HG03432 (cell line): ENCODE data around the gene SOX4.
"Not testable (repeated sequence)": the region's sequence is repeated elsewhere in the genome, so short reads cannot be mapped to it uniquely, and the experiment has no call there.

Experiments
- ATAC-seq: cut with Tn5 transposase; IDR thresholded peaks from one replicate; pipeline ENCODE4 v1.9.1; 2021; ENCODE audit warnings: mild to moderate bottlenecking, moderate library complexity; ENCODE audit not compliant: unreplicated experiment

The SOX4 gene

DNA sequence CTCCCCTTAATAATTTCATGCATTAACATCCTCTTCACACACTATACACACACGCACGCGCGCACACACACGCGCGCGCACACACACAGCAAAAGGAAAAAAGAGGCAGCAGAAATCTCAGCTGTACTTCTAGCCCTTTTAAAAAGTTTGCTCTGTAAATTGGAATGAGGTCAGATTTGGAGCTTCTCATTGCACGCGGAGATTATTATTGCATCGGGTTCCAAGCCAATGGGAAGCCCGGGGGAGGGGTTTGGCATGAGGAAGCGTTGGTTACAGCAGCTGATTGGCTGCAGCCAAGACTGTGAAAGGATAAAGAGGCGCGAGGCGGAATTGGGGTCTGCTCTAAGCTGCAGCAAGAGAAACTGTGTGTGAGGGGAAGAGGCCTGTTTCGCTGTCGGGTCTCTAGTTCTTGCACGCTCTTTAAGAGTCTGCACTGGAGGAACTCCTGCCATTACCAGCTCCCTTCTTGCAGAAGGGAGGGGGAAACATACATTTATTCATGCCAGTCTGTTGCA is at the start of gene SOX4:
Gene SOX4, plus strand, starts transcription at position 340 of the 515 bp plus-strand sequence. CDS start 784 bp downstream, outside the sequence.
- peak; percentile 67 for ATAC-seq

DNA sequence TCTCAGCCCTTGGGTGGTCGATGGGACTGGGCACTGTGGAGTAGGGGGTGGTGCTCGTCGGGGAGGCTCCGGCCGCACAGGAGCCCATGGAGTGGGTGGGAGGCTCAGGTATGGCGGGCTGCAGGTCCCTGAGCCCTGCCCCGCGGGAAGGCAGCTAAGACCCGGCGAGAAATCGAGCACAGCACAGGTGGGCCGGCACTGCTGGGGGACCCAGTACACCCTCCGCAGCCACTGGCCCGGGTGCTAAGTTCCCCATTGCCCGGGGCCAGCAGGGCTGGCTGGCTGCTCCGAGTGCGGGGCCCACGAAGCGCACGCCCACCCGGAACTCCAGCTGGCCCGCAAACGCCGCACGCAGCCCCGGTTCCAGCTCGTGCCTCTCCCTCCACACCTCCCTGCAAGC is 41.3 kb upstream of the SOX4 start:
- ATAC-seq = not testable (repeated sequence)

DNA sequence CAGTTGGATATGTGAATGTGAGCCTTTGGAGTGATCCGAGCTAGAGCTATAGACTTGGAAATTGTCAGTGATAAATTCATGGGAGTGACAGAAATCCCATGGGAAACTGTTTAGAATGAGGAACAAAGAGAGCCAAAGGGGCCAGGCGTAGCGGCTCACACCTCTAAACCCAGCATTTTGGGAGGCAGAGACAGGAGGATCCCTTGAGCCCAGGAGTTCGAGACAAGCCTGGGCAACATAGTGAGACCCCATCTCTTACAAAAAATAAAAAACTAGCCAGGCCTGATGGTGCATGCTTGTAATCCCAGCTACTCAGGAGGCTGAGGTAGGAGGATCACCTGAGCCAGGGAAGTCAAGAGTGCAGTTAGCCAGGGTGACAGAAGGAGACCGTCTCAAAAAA is 39.3 kb upstream of the SOX4 start:
- no peak for ATAC-seq

DNA sequence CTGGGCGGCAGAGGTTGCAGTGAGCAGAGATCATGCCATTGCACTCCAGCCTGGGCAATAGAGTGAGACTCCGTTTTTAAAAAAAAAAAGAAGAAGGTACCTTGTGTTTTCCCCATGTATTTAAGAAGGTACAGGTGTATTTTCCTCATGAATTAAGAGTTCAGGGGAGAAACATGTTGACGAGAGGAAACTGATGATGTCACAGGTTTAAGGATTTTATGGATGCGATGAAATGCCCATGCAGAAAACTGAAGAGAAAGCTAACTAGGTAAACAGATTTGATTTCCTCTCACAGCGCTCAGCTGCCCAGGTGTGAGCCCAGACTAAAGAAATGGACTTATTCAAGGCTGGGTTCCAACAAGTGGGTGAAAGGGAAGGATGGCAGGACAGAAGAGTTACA is 38.4 kb upstream of the SOX4 start:
- no peak for ATAC-seq

DNA sequence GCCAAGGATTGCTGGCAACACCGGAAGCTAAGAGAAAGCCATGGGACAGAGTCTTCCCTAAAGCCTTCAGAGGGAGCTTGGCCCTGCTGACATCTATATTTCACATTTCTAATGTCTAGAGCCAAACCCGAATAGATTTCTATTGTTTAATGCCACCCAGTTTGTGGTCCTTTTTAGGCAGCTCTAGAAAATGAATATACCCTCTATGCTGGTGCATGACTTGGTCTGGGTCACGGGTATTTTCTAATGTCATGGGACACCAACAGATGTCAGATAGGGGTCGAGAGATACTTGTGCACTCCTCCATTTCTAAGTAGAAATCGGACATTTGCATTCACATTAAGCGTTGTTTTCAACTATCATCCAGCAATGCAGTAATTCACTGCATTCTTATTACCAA is 37.0 kb upstream of the SOX4 start:
- no peak for ATAC-seq

DNA sequence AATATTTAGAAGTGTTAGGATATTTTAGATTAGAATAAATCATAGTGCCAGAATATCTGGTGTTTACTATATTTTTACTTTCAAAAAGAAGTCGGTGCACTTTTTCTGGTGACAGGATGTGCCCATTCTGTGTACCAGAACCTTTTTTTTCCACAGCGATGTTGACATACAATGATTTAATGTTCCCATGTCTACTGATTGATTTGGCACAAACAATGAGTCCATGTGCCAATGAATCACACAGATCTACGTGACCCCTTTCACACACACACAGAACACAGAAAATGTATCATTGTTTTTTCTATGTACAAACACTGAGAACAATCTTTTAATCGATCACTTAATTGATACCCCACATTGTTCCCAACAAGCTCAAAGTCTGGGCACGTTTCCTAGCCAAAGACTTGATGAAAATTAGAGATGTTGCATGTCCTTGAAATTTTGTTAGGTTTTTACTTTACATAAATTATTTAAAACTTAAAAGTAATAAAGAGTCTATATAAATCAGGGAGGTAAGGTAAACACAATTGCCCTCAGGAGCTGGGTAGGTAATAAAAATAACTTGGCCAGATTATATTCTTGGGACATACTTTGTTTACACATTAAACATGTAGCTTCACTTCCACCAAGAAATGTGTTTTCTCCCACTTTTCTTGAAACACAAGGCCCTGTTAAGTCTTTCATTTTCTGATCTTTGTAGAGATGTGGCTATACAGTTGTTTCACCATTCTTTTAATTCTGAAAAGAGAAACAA is 36.4 kb upstream of the SOX4 start:
- ATAC-seq = no peak

DNA sequence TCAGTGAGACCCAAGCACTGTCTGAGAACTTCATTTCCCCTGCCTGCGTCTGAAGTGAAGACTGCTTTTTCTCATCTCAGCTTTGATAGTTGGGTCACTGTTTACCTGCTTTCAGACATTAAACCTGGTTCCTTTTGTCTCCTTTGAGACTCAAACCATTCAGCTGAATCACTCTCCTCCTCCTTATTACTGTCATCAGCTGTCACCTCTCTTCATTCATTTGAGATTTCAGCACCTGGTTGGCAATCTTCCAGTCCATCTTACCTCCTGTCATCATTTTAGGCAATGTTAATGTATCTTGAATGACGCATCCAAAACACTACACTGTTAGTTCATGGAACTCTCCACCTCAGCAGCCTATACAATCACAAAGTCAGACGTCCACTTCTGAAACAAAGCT is 34.3 kb upstream of the SOX4 start:
- ATAC-seq = no peak

DNA sequence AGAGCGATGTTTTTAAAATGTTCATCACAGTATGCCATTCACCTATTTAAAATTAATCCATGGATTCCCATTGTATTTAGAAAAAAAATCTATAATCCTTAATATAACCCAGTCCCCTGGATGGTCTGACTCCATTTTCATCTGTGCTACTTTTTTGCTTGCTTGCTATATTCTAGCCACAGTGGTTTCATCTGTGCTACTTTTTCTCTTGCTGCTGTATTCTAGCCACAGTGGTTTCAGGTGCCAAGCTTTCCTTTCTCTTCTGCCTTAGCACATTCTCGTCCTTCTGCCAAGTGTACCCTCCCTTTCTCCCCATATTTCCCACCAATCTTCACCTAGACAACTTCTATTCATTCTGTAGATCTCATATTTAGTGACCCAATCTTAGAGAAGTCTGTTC is 33.3 kb upstream of the SOX4 start:
- no peak for ATAC-seq

DNA sequence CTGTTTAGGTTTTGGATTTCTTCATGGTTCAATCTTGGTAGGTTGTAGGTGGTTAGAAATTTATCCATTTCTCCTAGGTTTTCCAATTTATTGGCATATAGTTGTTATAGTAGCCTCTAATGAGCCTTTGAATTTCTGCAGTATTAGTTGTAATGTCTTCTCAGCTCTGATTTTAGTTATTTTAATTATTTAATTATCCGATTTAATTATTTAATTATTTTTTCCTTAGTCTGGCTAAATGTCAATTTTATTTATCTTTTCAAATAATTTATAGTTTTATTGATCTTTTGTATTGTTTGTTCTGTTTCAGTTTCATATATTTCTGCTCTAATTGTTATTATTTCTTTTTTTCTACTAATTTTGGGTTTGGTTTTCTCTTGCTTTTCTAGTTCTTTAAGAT is 28.1 kb upstream of the SOX4 start:
- no peak for ATAC-seq

DNA sequence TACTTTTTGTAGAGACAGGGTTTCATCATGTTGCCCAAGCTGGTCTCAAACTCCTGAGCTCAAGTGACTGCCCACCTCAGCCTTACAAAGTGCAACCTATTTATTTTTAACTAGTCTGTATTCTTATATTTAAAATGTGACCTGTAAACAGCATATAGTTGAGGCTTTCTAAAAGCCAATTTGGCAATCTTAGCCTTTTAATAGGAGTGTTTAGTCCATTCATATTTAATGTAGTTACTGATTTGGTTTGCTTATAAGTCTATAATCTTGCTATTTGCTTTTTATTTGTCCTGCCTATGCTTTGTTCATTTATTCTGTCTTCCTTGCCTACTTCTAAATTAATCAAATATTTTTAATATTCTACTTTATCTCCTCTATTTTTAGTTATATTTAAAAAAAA is 15.0 kb upstream of the SOX4 start:
- no peak for ATAC-seq

DNA sequence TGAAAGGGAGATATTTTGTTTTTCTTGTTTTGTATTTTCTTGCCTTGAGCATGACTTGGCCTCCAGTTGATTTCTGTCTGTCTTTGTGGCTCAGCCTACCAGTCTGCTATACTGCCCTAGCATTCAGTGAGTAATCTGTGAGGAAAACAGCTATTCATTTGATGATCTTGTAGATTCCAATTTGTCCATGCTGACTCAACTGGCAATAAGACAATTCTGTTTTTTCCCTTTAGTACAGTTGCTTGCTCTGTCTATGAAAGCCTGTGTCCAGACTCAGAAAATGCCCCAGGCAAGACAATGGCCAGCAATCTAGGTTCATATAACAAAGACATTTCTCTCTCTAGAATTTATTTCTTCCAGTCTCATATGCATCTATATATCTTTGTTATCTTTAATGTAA is 10.9 kb upstream of the SOX4 start:
- ATAC-seq = no peak

DNA sequence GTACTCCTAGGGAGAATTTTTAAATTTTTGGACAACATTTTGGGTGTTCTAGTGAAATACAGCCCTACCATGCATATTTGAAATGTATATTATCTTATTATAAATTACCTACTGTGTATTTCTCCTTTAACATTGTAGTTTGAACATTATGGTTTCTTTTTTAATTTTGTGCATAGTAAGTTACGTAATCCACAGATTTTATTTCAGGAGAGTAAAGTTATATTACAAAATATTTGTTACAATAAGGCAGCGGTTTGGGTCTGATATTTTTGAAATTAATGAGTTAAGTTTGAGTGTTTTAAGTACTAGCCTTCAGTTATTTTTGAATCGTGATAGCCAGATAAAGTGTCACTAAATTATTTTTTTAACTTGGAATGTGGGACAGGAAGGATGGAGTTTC is 7.3 kb upstream of the SOX4 start:
- ATAC-seq = no peak

DNA sequence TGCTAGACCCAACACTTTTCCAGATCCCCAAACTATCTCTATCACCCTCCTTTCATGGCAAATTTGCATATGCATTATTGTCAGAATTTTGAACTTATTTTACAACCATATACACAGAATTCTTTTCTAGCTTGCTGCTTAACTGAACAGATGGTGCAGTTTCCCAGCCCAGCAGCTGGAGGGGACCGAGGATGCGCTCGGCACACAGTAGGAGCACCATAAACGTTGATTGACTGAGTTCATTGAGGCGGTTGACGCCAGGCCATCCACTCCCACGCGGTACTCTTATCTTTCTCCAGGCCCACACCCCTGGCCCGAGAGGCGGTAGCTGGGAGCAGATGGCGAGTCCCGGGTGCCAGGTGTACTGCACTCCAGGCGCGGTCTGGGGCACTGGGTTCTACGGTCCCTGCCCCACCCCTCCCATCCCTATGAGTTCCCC is 6.8 kb upstream of the SOX4 start:
- peak; percentile 9 for ATAC-seq

DNA sequence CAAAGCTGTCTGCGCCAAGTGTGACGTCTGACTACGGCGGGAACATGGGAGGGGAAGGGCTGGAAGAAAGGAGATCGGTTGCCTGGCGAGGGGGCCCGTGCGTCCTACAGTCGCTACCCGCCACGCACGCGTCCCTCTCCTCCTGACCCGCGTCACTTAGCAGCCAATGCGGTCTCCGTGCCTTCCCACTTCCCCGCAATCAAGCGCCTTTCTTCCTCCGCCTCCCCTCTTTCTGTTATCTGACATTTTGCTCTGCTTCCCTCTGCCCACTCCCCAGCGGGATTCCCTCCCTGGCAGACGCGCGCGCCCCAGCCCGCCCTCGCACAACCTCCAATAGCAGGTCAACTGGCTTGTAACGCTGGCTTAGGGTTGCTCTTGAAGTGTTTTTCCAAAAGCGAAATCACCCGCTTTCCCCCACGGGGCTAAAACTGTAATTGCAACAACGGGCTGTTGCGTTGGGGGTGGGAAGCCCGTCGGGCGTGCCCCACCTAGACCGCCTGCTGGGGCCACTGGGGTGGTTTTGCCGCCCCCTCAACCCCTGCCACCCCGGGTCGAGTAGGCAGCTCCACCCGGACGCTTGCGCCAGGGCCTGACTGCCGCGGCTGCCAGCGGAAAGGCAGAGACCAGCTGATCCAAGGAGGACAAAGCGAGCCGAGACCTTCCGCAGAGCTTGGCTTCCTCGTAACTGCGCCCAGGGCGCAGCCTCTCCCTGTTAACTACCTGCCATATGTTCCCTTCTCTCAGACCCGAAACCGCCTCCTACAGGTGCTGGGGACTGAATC is 6.2 kb upstream of the SOX4 start:
- ATAC-seq = peak; percentile 41

DNA sequence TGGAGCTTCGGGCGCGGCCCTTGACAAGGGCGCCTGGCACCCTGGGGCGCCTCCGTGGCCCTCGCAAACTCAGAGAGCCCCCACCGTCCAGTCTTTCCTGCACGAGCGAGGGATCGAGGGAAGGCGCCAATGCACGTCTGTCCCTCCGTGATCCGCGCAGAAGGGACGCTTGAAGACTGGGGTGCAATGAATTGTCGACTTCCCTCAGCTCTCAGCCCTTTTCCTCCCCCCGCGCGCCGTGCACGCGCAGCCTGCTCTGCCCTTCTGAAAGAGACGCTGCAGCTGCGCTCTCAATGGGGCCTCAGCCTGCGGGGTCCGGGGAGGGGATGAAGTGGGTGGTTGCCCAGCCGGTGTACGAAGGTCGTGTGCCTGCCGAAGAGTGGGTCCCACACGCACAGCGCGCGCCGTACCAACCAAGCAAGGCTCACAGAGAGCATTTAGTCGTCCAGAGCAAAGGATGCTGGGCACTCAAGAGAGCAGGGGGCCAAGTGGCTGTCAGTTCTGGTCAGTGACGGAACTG is 5.5 kb upstream of the SOX4 start:
- peak; percentile 44 for ATAC-seq

DNA sequence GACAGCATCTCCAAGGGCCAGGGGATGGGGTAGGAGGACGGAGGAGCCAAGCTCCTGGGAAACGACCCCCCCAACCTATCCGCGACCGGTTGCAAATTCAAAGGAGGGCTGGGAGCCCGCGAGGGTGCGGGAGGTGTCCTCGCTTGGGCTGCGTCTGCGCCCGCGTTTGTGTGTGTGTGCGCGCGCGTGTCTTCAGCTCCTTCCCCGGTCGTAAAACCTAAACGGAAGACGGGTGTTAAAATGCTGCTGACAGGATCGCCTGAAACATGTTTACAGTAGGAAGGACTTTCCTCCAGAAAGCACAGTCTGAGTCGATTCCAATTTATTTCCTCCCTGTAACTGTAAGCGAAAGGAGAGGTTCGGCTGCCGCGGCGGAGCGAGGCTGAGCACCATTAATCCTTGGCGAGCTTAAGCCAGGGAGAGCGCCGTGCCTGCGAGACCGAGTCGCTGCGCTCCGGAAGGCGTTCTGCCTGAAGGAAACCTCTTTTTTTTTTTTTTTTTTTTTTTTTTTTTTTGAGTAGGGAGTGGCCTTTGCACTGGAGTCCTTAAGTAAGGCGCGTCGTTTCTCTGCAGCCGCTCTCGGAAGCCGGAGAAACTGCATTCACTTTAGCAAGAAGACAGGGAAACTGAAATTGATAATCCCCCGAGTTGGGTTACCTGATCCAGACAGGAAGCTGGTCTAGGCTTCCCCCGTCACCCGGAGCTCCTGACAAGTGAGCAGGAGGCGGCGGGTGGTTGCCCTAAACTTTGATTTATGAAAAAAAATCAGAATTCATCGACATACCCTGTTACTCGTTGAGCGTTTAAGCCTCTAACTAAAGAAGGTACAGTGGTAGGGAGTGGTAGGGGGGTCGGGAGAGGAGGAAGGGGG is 4.8 kb upstream of the SOX4 start:
- ATAC-seq = peak; percentile 30

DNA sequence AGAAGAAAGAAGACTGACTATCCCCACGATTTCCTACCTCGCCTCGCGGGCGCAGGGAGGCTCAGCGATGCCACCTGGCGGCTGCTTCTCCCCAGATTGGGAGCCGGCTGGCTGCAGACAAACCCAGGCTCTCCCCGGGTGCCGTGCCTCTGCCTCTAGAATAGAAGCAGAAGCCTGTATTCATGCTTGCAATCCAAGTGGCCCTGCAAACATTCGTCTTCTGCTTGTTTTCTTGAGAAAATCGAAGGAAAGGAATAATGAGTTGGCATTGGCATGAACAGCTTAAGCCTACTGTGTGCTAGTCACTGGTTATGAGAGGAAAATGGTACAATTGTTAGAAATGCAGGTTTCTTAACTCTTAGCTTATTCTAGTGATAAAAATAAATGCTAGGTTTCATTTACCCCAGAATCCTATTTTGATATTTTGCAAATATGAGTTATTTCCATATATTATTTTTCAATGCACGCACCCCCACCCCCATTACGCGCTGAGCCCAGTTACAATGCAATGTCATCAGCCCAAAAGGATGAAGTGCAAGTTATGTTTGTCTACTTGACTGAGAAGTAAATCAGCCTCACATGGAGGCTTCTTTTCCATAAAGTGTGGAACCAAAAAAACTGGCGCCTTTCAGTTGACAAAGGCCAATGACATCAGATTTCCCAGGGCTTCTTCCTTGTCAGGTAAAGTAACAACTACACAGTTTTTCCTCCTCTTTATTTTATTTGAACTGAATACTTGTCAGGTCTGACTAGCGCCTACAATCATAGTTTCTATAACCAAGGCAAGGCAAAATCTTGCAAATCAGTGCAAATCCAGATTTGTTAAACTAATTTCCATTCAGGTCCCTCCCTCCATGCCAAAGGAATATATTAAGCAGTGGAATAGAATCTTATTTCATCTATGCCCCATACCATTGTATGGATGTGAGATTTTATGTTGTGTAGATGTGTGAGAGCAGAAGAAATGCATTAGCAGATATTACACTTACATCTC is 3.9 kb upstream of the SOX4 start:
- peak; percentile 34 for ATAC-seq

DNA sequence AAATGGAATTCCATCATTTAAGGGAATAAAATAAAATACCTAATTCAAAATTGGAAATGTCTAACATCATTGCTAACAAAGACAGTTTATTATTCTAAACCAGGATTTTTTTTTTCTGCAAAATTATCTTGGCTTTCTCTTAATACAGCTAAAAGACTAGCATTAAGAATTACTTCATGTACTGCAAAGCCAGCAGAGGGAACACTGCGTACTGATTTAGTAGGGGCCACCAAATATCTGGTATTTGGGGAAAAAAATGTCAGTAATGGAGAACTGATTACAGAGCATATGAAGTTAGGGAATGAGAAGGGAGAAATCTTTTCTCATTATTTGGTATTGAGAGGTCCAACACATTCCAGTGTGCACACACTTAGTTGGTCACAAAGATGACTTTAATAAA is 3.2 kb upstream of the SOX4 start:
- ATAC-seq = no peak

DNA sequence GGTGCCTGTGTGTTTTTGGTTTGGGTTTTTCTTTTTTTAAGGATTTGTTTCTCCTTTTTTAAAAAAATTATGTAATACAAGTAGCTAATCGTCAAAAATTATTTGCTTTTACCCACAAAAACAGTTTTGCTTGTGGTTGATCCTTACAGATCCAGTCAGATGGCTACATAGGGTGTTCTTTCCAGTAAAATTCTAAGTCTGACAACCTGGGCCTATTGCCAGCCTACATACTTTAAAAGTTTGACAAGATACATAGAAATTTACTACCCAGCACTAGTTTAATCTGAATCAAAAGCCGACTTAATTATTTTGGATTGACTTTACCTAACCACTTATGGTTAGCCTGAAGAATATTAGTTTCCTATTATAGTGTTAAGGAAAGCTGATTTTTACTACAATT is 2.1 kb upstream of the SOX4 start:
- ATAC-seq = no peak

DNA sequence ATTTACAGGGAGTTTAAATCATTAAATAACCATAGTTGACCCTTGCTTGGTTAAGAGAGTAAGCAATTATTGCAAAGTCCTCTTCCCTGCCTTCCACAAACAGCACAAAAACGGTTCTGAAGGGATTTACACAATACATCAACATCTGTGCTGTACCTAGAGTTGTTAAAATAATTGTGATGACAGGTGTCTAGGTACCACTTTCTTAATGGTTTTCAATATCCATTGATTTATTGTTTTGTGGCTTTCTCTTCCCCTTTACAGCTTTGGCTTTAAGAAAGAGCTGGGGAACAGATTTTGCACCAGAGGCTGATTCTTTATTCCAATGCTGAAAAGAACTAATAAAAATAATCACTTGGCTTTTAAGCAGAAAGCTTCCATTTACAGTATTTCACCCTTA is 598 bp upstream of the SOX4 start:
- no peak for ATAC-seq
